Neural progenitor cell (in vitro differentiated cells): Measurements from ENCODE around the gene CCNA2. TPM values are rescaled to one million over a fixed set of nuclear protein-coding genes. Genes with fewer than 3 reads are reported as not detected.
A peak's percentile ranks its signal among the peaks of the same experiment; 100 is the strongest.

Experiments used
- DNase-seq: peaks from one replicate; pipeline ENCODE4 v3.0.0-alpha.2; 2016; ENCODE audit warnings: low spot score
- H2AFZ ChIP-seq: fragments of 200-600 bp; sonication (generic); replicated peaks from 2 replicates; pipeline ENCODE4 v1.6.1; 2016; ENCODE audit warnings: antibody characterized with exemption
- H3F3A ChIP-seq: fragments of 200-600 bp; sonication (generic); 2 replicates; pipeline ENCODE4 v1.6.1; 2016; ENCODE audit warnings: antibody characterized with exemption, low read depth
- H3K27ac ChIP-seq: fragments of 200-600 bp; sonication (generic); 2 replicates; pipeline ENCODE4 v1.5.1; 2016; ENCODE audit warnings: mild to moderate bottlenecking
- H3K27me3 ChIP-seq: fragments of 200-600 bp; sonication (generic); 2 replicates; pipeline ENCODE4 v1.6.1; 2016; ENCODE audit warnings: mild to moderate bottlenecking, moderate library complexity
- H3K36me3 ChIP-seq: fragments of 200-600 bp; sonication (generic); 2 replicates; pipeline ENCODE4 v1.5.1; 2016
- H3K4me1 ChIP-seq: fragments of 200-600 bp; sonication (generic); 2 replicates; pipeline ENCODE4 v1.6.1; 2016; ENCODE audit warnings: mixed run types
- H3K4me2 ChIP-seq: fragments of 200-600 bp; sonication (generic); 2 replicates; pipeline ENCODE4 v1.6.1; 2016
- H3K4me3 ChIP-seq: fragments of 200-600 bp; sonication (generic); 2 replicates; pipeline ENCODE4 v1.5.1; 2016
- H3K79me2 ChIP-seq: fragments of 200-600 bp; sonication (generic); 2 replicates; pipeline ENCODE4 v1.6.1; 2016; ENCODE audit warnings: low read depth
- H3K9ac ChIP-seq: fragments of 200-600 bp; sonication (generic); 2 replicates; pipeline ENCODE4 v1.6.1; 2016
- H3K9me3 ChIP-seq: fragments of 200-600 bp; sonication (generic); 2 replicates; pipeline ENCODE4 v1.5.1; 2016; ENCODE audit warnings: low read depth
- H4K20me1 ChIP-seq: fragments of 200-600 bp; sonication (generic); 2 replicates; pipeline ENCODE4 v1.6.1; 2016; ENCODE audit warnings: low read depth
- H3K27ac Mint-ChIP-seq: 3 replicates; pipeline ENCODE4 v1.8.0; 2021; ENCODE audit warnings: mixed read lengths
- H3K27me3 Mint-ChIP-seq: 2 replicates; pipeline ENCODE4 v1.8.0; 2022; ENCODE audit warnings: low read depth, mild to moderate bottlenecking, inconsistent platforms, moderate library complexity, mixed read lengths; ENCODE audit not compliant: insufficient read depth
- H3K36me3 Mint-ChIP-seq: 3 replicates; pipeline ENCODE4 v1.8.0; 2021; ENCODE audit warnings: mixed read lengths
- H3K4me1 Mint-ChIP-seq: 3 replicates; pipeline ENCODE4 v1.8.0; 2021; ENCODE audit warnings: mixed read lengths
- H3K4me3 Mint-ChIP-seq: 3 replicates; pipeline ENCODE4 v1.8.0; 2021; ENCODE audit warnings: mild to moderate bottlenecking, moderate library complexity, mixed read lengths
- H3K9me3 Mint-ChIP-seq: 3 replicates; pipeline ENCODE4 v1.8.0; 2020; ENCODE audit warnings: mixed read lengths
- CTCF ChIP-seq: fragments of 200-600 bp; sonication (generic); IDR thresholded peaks from 2 replicates; pipeline ENCODE4 v1.5.1; 2017; ENCODE audit warnings: antibody characterized with exemption, mild to moderate bottlenecking
- EZH2 ChIP-seq: fragments of 200-600 bp; sonication (generic); IDR thresholded peaks from 2 replicates; pipeline ENCODE4 v1.6.1; 2017; ENCODE audit warnings: antibody characterized with exemption, mild to moderate bottlenecking, moderate library complexity
- EZH2phosphoT487 ChIP-seq: fragments of 200-600 bp; sonication (generic); IDR thresholded peaks from 2 replicates; pipeline ENCODE4 v1.6.1; 2017; ENCODE audit warnings: antibody characterized with exemption
- total RNA-seq: library from RNA; depleted of rRNA; stranded (reverse); fragments of >200 nt; gene quantifications from 2 replicates; pipeline ENCODE4 v1.2.3, GENCODE V29; 2015; ENCODE audit warnings: low replicate concordance

Gene CCNA2
- total RNA-seq, 1 donor from 2014 or later: 254 TPM

GRCh38 chr4:121822796-121823504 is 733 bp downstream of the CCNA2 start:
- Mint-ChIP-seq H3K4me1 (peaks cover 28% of the 10 kb centered on the region), H3K36me3 (peaks cover 16% of the 10 kb centered on the region), H3K27me3 (peaks cover 2% of the 10 kb centered on the region), H3K9me3 (no peaks in the 10 kb centered on the region), H3K4me3 (peak overlapping the region; percentile 99), H3K27ac (peak overlapping the region; percentile 94)
- Histone ChIP-seq H3K9me3 (no peaks in the 10 kb centered on the region), H3K79me2 (peaks cover 45% of the 10 kb centered on the region), H3K36me3 (peaks cover 18% of the 10 kb centered on the region), H3F3A (peaks cover 35% of the 10 kb centered on the region), H3K27ac (peak overlapping the region; percentile 68), H3K4me3 (peak overlapping the region; percentile 92), H4K20me1 (peaks cover 15% of the 10 kb centered on the region), H2AFZ (peak overlapping the region; percentile 77), H3K27me3 (no peaks in the 10 kb centered on the region), H3K4me1 (peaks cover 26% of the 10 kb centered on the region), H3K9ac (peak overlapping the region; percentile 82), H3K4me2 (peak overlapping the region; percentile 98)
- no peak for TF ChIP-seq EZH2phosphoT487
- TF ChIP-seq CTCF: peak; percentile 34
- peak; percentile 52 for DNase-seq

- H3K9ac ChIP-seq: peak overlapping the region; percentile 82
- peak overlapping the region; percentile 92 for H3K4me3 ChIP-seq
- peaks cover 26% of the 10 kb centered on the region for H3K4me1 ChIP-seq
- no peak overlapping the region for H2AFZ ChIP-seq
- H3K4me3 Mint-ChIP-seq: peak overlapping the region; percentile 99
- no peak for TF ChIP-seq EZH2phosphoT487
- no peak for TF ChIP-seq EZH2
- no peak for TF ChIP-seq CTCF
- no peak overlapping the region for H3K27ac Mint-ChIP-seq
- DNase-seq: no peak
- no peaks in the 10 kb centered on the region for H3K9me3 Mint-ChIP-seq
- peaks cover 28% of the 10 kb centered on the region for H3K4me1 Mint-ChIP-seq
- peaks cover 27% of the 10 kb centered on the region for H3K36me3 ChIP-seq
- peaks cover 20% of the 10 kb centered on the region for H3K36me3 Mint-ChIP-seq
- no peaks in the 10 kb centered on the region for H3K27me3 ChIP-seq
- peaks cover 50% of the 10 kb centered on the region for H3K79me2 ChIP-seq
- peaks cover 3% of the 10 kb centered on the region for H3K27me3 Mint-ChIP-seq
- peak overlapping the region; percentile 98 for H3K4me2 ChIP-seq
- H3K27ac ChIP-seq: no peak overlapping the region
- peaks cover 42% of the 10 kb centered on the region for H3F3A ChIP-seq
- H4K20me1 ChIP-seq: peaks cover 15% of the 10 kb centered on the region
- H3K9me3 ChIP-seq: no peaks in the 10 kb centered on the region
Measured at GRCh38 chr4:121822047-121822446, 1.6 kb downstream of the CCNA2 start.

- Histone ChIP-seq H3K4me2 (no peak overlapping the region), H3K27ac (no peak overlapping the region), H3F3A (peaks cover 60% of the 10 kb centered on the region), H3K4me1 (peaks cover 25% of the 10 kb centered on the region), H2AFZ (no peak overlapping the region), H3K36me3 (peaks cover 46% of the 10 kb centered on the region), H3K79me2 (peaks cover 66% of the 10 kb centered on the region), H3K9me3 (no peaks in the 10 kb centered on the region), H4K20me1 (peaks cover 18% of the 10 kb centered on the region), H3K27me3 (no peaks in the 10 kb centered on the region), H3K4me3 (no peak overlapping the region), H3K9ac (no peak overlapping the region)
- Mint-ChIP-seq H3K4me3 (no peak overlapping the region), H3K27ac (no peak overlapping the region), H3K36me3 (peaks cover 28% of the 10 kb centered on the region), H3K9me3 (no peaks in the 10 kb centered on the region), H3K4me1 (peaks cover 25% of the 10 kb centered on the region), H3K27me3 (peaks cover 3% of the 10 kb centered on the region)
- no peak for DNase-seq
- TF ChIP-seq EZH2 (no peak), EZH2phosphoT487 (no peak), CTCF (no peak)
Measured at GRCh38 chr4:121819216-121819965, 4.3 kb downstream of the CCNA2 start.
